Testis (tissue), 3 donors: ENCODE results near the gene TXNRD3. TPM values are rescaled to one million over a fixed set of nuclear protein-coding genes. Genes with fewer than 3 reads are reported as not detected.

ENCODE experiments used
- DNase-seq: peaks from one replicate; pipeline ENCODE4 v3.0.0-alpha.2; 2019
- H3K27ac ChIP-seq, 2 donors: fragments of 200-600 bp; sonication (generic); one replicate each; pipeline ENCODE4 v1.5.1; 2019
- H3K27me3 ChIP-seq: fragments of 200-600 bp; sonication (generic); one replicate; pipeline ENCODE4 v1.5.1; 2019
- H3K36me3 ChIP-seq: fragments of 200-600 bp; sonication (generic); one replicate; pipeline ENCODE4 v1.5.1; 2017; ENCODE audit warnings: low read depth; ENCODE audit errors: missing control alignments
- H3K4me1 ChIP-seq: fragments of 200-600 bp; sonication (generic); one replicate; pipeline ENCODE4 v1.5.1; 2019
- H3K4me3 ChIP-seq, 2 donors: fragments of 200-600 bp; sonication (generic); one replicate each; pipeline ENCODE4 v1.5.1; 2017 to 2019
- H3K9me3 ChIP-seq: fragments of 200-600 bp; sonication (generic); one replicate; pipeline ENCODE4 v1.5.1; 2017
- CTCF ChIP-seq, 3 experiments: fragments of 450-650 bp in 2 of 3; fragments of 200-600 bp in 1 of 3; sonication (generic) in 1 of 3; IDR thresholded peaks; one replicate each; pipeline ENCODE4 v1.5.1; 2016 to 2019; ENCODE audit warnings: antibody characterized with exemption in 3 of 3, mild to moderate bottlenecking in 2 of 3, moderate library complexity in 1 of 3
- POLR2A ChIP-seq: fragments of 450-650 bp; IDR thresholded peaks from one replicate; pipeline ENCODE4 v1.6.1; 2017; ENCODE audit warnings: antibody characterized with exemption, mild to moderate bottlenecking, moderate library complexity
- WGBS, 2 donors: methylation state at CpG; one replicate each; pipeline ENCODE4 v1.1.5; 2018; 5-methylcytosine and 5-hydroxymethylcytosine counted together
- intact Hi-C: fragments of 100-400 bp; cut with DNase I; formaldehyde crosslinking; loops from one replicate; pipeline ENCODE4 v1.15.1; 2023; ENCODE audit warnings: low total_unique reads
- polyA plus RNA-seq: library from polyadenylated mRNA; stranded (reverse); fragments of 350-450 nt; fragmentation: Illumina TruSeq; extraction: RNeasy Lipid Tissue Mini Kit (QIAGEN cat#74804); gene quantifications from one replicate; pipeline ENCODE4 v1.2.3, GENCODE V29; 2014; ENCODE audit warnings: low read depth, low replicate concordance; ENCODE audit not compliant: insufficient read depth
- total RNA-seq, 2 donors: library from RNA; depleted of rRNA; stranded (reverse); fragments of >200 nt; gene quantifications; one replicate each; pipeline ENCODE4 v1.2.3, GENCODE V29; 2016

The TXNRD3 gene
- total and polyA plus RNA-seq, 3 donors from 2014 or later, result 25.7 to 67.9 (median 34.3) TPM

DNA sequence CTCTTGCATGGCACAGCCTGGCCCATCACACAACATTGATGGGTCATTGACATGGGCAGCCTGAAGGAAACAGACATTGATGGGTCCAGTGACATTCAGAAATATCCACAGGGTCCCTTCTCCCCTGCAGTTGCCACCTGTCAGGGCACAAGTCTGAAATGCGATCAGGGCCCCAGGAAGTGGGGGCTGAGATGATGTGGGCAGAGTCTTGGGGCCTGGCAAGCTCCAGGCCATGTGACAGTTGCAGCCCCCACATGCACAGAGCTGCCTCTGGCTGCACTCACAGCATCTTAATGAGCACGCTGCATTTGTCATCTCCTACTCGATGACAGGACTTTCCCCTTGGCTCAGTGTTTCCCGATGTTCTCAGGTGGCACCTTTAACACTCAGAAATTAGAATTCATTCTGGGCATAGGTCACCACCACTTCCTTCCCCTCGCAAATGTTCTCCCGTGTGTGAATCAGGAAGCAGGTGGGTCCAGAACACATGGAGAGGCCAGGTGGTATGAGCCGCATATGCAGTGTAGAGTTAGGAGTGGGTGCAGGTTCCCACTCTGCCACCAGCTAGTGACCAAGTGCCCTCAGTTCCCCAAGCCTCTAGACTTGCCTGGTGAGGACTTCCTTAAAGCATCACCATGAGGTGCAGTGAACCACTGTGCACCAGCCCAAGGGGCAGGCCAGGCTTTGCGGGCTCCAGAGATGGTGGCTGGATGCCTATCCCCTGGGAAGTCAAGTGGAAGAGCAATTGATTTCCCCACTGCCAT, 1.6 kb upstream of the TXNRD3 start:
- no peak for DNase-seq
- intact Hi-C loops, result no loop called here
- H3K27me3 ChIP-seq, result no peaks in the 10 kb centered on the region
- TF ChIP-seq POLR2A, result no peak
- no peak for TF ChIP-seq CTCF (IDR thresholded peaks at IDR 0.05)
- H3K9me3 ChIP-seq, result no peaks in the 10 kb centered on the region
- H3K4me1 ChIP-seq, result peaks cover 8% of the 10 kb centered on the region
- no peaks in the 10 kb centered on the region for H3K36me3 ChIP-seq
- H3K4me3 ChIP-seq, result no peak overlapping the region
- no peak overlapping the region for H3K27ac ChIP-seq
- WGBS, 2 donors, result 69 to 88% methylated on average over 8 of the region's 8 CpGs

- Histone ChIP-seq H3K4me1 (peaks cover 8% of the 10 kb centered on the region), H3K36me3 (no peaks in the 10 kb centered on the region), H3K27ac (no peak overlapping the region), H3K27me3 (no peaks in the 10 kb centered on the region), H3K4me3 (no peak overlapping the region), H3K9me3 (no peaks in the 10 kb centered on the region)
- WGBS, 2 donors, result 54 to 86% methylated on average over 6 to 11 of the region's 11 CpGs
- no peak for TF ChIP-seq POLR2A
- no peak for TF ChIP-seq CTCF (IDR thresholded peaks at IDR 0.05)
- intact Hi-C loops, result no loop called here
- no peak for DNase-seq
Observed at GRCh38 chr3:126655887-126656286, 963 bp upstream of the TXNRD3 start.

GRCh38 chr3:126649556-126650092, 5.3 kb downstream of the TXNRD3 start:
- intact Hi-C loops, result no loop called here
- DNase-seq, result no peak
- Histone ChIP-seq H3K9me3 (no peaks in the 10 kb centered on the region), H3K36me3 (no peaks in the 10 kb centered on the region), H3K27me3 (no peaks in the 10 kb centered on the region), H3K4me3 (no peak overlapping the region), H3K4me1 (peaks cover 8% of the 10 kb centered on the region), H3K27ac (no peak overlapping the region)
- 88 to 93% methylated on average over 2 of the region's 2 CpGs for WGBS, 2 donors
- TF ChIP-seq POLR2A (no peak), CTCF (IDR thresholded peaks at IDR 0.05) (no peak)

DNA sequence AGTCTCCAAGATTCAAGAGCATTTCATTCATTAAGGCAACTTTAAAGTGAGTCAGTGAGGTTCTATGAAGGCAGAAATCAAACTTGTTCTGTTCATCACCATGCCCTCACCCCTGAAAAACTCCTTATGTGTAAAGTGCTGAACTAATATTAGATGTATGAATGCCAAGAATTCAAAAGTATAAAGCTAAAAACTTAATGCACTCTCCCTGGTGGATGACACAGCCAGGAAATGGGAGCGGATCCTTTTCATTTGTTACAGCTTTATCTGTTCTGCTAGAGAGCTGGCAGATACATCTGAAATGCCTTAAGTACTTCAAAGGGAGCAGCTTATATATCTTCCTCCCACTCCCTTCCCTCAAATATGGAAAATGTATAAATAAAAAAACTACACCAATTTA, 8.2 kb downstream of the TXNRD3 start:
- TF ChIP-seq CTCF (IDR thresholded peaks at IDR 0.05) (no peak), POLR2A (no peak)
- no peaks in the 10 kb centered on the region for H3K9me3 ChIP-seq
- no peaks in the 10 kb centered on the region for H3K36me3 ChIP-seq
- no peaks in the 10 kb centered on the region for H3K4me1 ChIP-seq
- WGBS, 2 donors, result 63 to 68% methylated on average over 1 of the region's 1 CpG
- DNase-seq, result no peak
- intact Hi-C loops, result no loop called here
- H3K27ac ChIP-seq, result no peak overlapping the region
- no peak overlapping the region for H3K4me3 ChIP-seq
- H3K27me3 ChIP-seq, result no peaks in the 10 kb centered on the region

GRCh38 chr3:126644615-126645014, 10.3 kb downstream of the TXNRD3 start:
- no peaks in the 10 kb centered on the region for H3K36me3 ChIP-seq
- WGBS, 2 donors, result 88 to 94% methylated on average over 2 of the region's 2 CpGs

More at GRCh38 chr3:126644615-126645014, 10.3 kb downstream of the TXNRD3 start:
- intact Hi-C loops, result no loop called here
- no peak overlapping the region for H3K4me3 ChIP-seq
- no peak overlapping the region for H3K27ac ChIP-seq
- TF ChIP-seq CTCF (IDR thresholded peaks at IDR 0.05), result no peak
- TF ChIP-seq POLR2A, result no peak
- no peaks in the 10 kb centered on the region for H3K27me3 ChIP-seq
- H3K4me1 ChIP-seq, result no peaks in the 10 kb centered on the region
- H3K9me3 ChIP-seq, result no peaks in the 10 kb centered on the region
- no peak for DNase-seq
